Endodermal cell (in vitro differentiated cells): ENCODE data around the gene SPIRE2. TPM values are rescaled to one million over a fixed set of nuclear protein-coding genes. Genes with fewer than 3 reads are reported as not detected.
A peak's percentile ranks its signal among the peaks of the same experiment; 100 is the strongest.
"Not testable (repeated sequence)": the region's sequence is repeated elsewhere in the genome, so short reads cannot be mapped to it uniquely, and the experiment has no call there.

Experiments
- DNase-seq: peaks from one replicate; pipeline ENCODE4 v3.0.0-alpha.2; 2017
- H3K27ac ChIP-seq: 2 replicates; pipeline ENCODE4 v1.5.1; 2013; ENCODE audit warnings: mild to moderate bottlenecking, low read depth, low read length, moderate library complexity
- H3K27me3 ChIP-seq: 2 replicates; pipeline ENCODE4 v1.6.1; 2013; ENCODE audit warnings: mild to moderate bottlenecking, low read length, moderate library complexity; ENCODE audit not compliant: insufficient read depth, control insufficient read depth, poor library complexity, severe bottlenecking
- H3K36me3 ChIP-seq: 2 replicates; pipeline ENCODE4 v1.7.0; 2013; ENCODE audit warnings: mild to moderate bottlenecking, low read length, moderate library complexity; ENCODE audit not compliant: control insufficient read depth, insufficient read depth
- H3K4me1 ChIP-seq: one replicate; pipeline ENCODE4 v1.7.0; 2013; ENCODE audit warnings: low read length; ENCODE audit not compliant: control insufficient read depth, insufficient read depth
- H3K4me3 ChIP-seq: 2 replicates; pipeline ENCODE4 v1.5.1; 2013; ENCODE audit warnings: mild to moderate bottlenecking, low read length, moderate library complexity
- H3K9ac ChIP-seq: 2 replicates; pipeline ENCODE4 v1.6.1; 2013; ENCODE audit warnings: mild to moderate bottlenecking, low read length, moderate library complexity; ENCODE audit not compliant: poor library complexity, severe bottlenecking; ENCODE audit errors: extremely low read depth
- H3K9me3 ChIP-seq: 2 replicates; pipeline ENCODE4 v1.6.1; 2013; ENCODE audit warnings: mild to moderate bottlenecking, low read length, moderate library complexity; ENCODE audit not compliant: control insufficient read depth
- H3K27ac Mint-ChIP-seq: 2 replicates; pipeline ENCODE4 v1.8.0; 2020; ENCODE audit warnings: mixed read lengths
- H3K27me3 Mint-ChIP-seq: 2 replicates; pipeline ENCODE4 v1.8.0; 2021; ENCODE audit warnings: mild to moderate bottlenecking, mixed read lengths; ENCODE audit not compliant: insufficient read depth
- H3K36me3 Mint-ChIP-seq: 2 replicates; pipeline ENCODE4 v1.8.0; 2020; ENCODE audit warnings: low read depth, mixed read lengths
- H3K4me1 Mint-ChIP-seq: 2 replicates; pipeline ENCODE4 v1.8.0; 2020; ENCODE audit warnings: mixed read lengths
- H3K4me3 Mint-ChIP-seq: 2 replicates; pipeline ENCODE4 v1.8.0; 2020; ENCODE audit warnings: mild to moderate bottlenecking, moderate library complexity, mixed read lengths
- H3K9me3 Mint-ChIP-seq: 2 replicates; pipeline ENCODE4 v1.8.0; 2020; ENCODE audit warnings: mild to moderate bottlenecking, mixed read lengths
- CTCF ChIP-seq: fragments of 200-600 bp; sonication (generic); conservative IDR thresholded peaks from 2 replicates; pipeline ENCODE4 v1.5.0; 2021; ENCODE audit warnings: antibody characterized with exemption, mild to moderate bottlenecking
- WGBS, 2 experiments: methylation state at CpG; one replicate each; pipeline versions ENCODE4 v1.1.5 to v1.1.7; 2013; ENCODE audit warnings: missing lambda C conversion rate in 2 of 2, mixed read lengths in 1 of 2; ENCODE audit not compliant: insufficient coverage in 1 of 2, insufficient read length in 1 of 2; 5-methylcytosine and 5-hydroxymethylcytosine counted together
- total RNA-seq, 2 donors: library from RNA; stranded (reverse); fragmentation: NEBNext Ultra II Directional in 1 of 2; extraction: Animal tissue kit (Norgen Biotek cat#: 25700) in 1 of 2; gene quantifications; 2 replicates in 1 of 2; 3 replicates in 1 of 2; pipeline ENCODE4 v1.2.1, GENCODE V29; 2021

Gene SPIRE2
- total RNA-seq, 2 donors from 2014 or later: 12.8 to 12.9 TPM

DNA sequence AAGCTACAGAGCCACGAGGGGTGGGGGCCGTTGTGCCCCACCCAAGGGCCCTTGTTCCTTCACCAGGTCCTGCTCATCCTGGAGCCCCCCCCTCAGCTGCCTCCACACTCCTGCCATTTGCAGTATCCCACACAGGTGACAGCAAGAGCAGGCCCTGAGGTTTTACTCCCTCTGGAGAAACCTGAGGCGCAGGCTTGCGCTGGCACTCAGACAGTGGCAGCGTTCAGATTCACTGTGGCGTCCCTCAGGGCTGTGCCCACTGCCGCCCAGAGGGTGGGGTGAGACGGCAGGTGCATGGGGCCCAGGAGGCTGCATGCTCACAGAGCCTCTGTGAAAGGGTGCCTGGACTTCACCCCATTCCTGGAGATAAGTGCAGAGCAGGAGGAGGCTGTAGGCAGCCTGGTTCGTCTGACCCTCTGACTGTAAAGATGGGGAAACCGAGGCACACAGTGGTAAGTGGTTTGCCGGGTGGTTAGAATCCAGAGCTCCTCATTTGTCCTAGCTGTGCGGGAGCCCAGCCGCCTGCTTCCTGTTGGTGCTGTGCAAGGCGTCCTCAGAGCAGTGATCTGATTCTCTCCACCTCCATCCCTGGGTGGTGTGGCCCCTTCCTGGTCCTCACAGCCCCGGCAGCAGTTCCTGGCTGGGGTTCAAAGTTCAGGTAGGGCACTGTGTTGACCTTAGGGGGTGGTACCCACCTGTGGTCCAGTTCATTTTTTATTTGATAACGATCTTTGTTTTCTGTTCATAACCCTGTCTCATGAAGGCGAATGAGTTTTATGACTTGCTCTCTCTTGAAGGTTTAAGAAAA is 1.6 kb downstream of the SPIRE2 start:
- no peak for DNase-seq
- no peak for TF ChIP-seq CTCF
- Histone ChIP-seq H3K9me3 (no peaks in the 10 kb centered on the region), H3K27ac (no peak overlapping the region), H3K36me3 (no peaks in the 10 kb centered on the region), H3K27me3 (no peaks in the 10 kb centered on the region), H3K4me3 (peak overlapping the region; percentile 79), H3K9ac (no peak overlapping the region), H3K4me1 (no peaks in the 10 kb centered on the region)
- peaks cover 6% of the 10 kb centered on the region for H3K36me3 Mint-ChIP-seq
- no peak overlapping the region for H3K27ac Mint-ChIP-seq
- peaks cover 5% of the 10 kb centered on the region for H3K4me1 Mint-ChIP-seq
- peak overlapping the region; percentile 62 for H3K4me3 Mint-ChIP-seq
- H3K9me3 Mint-ChIP-seq: no peaks in the 10 kb centered on the region
- WGBS, 2 experiments: 90 to 92% methylated on average over 11 to 17 of the region's 17 CpGs
- peaks cover 5% of the 10 kb centered on the region for H3K27me3 Mint-ChIP-seq

DNA sequence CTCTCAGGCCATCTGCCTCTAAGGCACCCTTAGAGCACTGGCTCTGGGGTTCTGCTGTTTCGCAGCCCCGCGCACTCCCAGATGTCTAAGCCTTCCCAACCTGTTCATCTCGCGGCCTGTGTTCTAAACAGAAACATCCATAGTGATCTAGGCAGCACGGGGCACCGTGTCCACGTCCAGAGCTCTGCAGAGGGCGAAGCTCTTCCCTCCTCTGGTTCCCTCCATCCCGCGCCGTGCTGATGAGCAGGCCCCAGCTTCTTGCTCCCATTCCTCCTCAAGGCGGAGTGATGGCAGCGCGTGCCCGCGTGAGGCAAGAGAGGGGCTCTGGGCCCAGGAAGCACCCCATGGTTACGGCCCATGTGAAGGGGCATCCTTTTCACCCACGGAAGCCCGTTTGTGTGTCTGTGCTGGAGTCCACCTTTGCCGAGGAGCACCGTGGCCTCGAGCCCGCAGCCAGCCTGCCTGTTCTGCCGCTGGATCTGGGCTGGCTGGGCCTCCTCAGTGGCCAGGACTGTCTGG is 3.6 kb downstream of the SPIRE2 start:
- Mint-ChIP-seq H3K4me3 (no peak overlapping the region), H3K9me3 (no peaks in the 10 kb centered on the region), H3K36me3 (peaks cover 13% of the 10 kb centered on the region), H3K27me3 (peaks cover 7% of the 10 kb centered on the region), H3K27ac (no peak overlapping the region), H3K4me1 (peaks cover 5% of the 10 kb centered on the region)
- Histone ChIP-seq H3K36me3 (no peaks in the 10 kb centered on the region), H3K9ac (no peak overlapping the region), H3K4me1 (no peaks in the 10 kb centered on the region), H3K4me3 (no peak overlapping the region), H3K27ac (no peak overlapping the region), H3K27me3 (no peaks in the 10 kb centered on the region), H3K9me3 (no peaks in the 10 kb centered on the region)
- 93 to 96% methylated on average over 21 to 25 of the region's 25 CpGs for WGBS, 2 experiments
- DNase-seq: no peak
- no peak for TF ChIP-seq CTCF

DNA sequence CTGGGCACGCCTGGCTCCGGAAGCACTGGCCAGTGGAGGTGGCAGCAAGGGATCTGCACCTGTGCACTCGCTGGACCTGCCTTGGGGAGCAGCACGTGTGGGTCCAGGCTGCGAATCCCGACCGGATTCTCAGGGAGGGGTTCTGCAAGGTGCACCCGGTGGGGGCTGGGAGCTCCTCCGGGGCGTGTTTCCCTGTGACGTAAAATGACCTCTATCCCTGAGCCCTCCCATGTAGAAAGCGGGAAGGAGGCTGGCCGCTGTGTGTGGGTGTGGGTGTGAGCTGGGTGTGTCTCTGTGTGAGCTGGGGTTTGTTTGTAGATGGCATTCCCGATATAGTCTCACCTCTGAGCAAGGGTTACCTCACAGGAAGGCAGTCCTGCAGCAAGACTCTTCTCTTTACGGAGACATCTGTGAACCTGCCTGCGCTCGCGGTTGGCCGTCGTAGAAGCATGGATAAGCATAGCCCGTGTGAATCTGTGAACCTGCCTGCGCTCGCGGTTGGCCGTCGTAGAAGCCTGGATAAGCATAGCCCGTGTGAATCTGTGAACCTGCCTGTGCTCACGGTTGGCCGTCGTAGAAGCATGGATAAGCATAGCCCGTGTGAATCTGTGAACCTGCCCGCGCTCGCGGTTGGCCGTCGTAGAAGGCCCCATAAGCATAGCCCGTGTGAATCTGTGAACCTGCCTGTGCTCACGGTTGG is 5.5 kb downstream of the SPIRE2 start:
- not testable (repeated sequence) for H3K4me1 ChIP-seq, H3K27ac Mint-ChIP-seq, H3K4me3 Mint-ChIP-seq, H3K27me3 ChIP-seq, H3K9me3 Mint-ChIP-seq, H3K27me3 Mint-ChIP-seq, H3K27ac ChIP-seq, H3K9me3 ChIP-seq, H3K4me3 ChIP-seq, DNase-seq, H3K36me3 ChIP-seq, H3K4me1 Mint-ChIP-seq, H3K9ac ChIP-seq
- 96 to 99% methylated on average over 30 to 39 of the region's 39 CpGs for WGBS, 2 experiments
- peaks cover 13% of the 10 kb centered on the region for H3K36me3 Mint-ChIP-seq

DNA sequence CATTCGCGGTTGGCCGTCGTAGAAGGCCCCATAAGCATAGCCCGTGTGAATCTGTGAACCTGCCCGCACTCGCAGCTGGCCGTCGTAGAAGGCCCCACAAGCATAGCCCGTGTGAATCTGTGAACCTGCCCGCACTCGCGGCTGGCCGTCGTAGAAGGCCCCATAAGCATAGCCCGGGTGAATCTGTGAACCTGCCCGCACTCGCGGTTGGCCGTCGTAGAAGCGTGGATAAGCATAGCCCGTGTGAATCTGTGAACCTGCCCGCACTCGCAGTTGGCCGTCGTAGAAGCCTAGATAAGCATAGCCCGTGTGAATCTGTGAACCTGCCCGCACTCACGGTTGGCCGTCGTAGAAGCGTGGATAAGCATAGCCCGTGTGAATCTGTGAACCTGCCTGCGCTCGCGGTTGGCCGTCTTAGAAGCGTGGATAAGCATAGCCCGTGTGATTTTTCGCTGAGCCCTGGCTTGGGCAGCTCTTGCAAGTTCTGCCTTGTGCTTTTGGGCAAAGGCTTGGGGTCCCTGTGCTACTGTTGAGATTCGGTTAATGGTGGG is 6.6 kb downstream of the SPIRE2 start:
- not testable (repeated sequence) for H3K27ac Mint-ChIP-seq, H3K4me3 Mint-ChIP-seq, H3K4me1 Mint-ChIP-seq

GRCh38 chr16:89836484-89836883 is 8.2 kb downstream of the SPIRE2 start:
- H3K9me3 ChIP-seq, H3K4me1 ChIP-seq, H3K36me3 ChIP-seq, H3K4me1 Mint-ChIP-seq, H3K27me3 ChIP-seq, H3K27me3 Mint-ChIP-seq, H3K4me3 ChIP-seq, H3K9ac ChIP-seq, H3K27ac Mint-ChIP-seq, H3K9me3 Mint-ChIP-seq, DNase-seq, H3K27ac ChIP-seq, H3K4me3 Mint-ChIP-seq: not testable (repeated sequence)
- peaks cover 13% of the 10 kb centered on the region for H3K36me3 Mint-ChIP-seq
- 90 to 93% methylated on average over 13 to 15 of the region's 15 CpGs for WGBS, 2 experiments

More for the DNA sequence above, 6.6 kb downstream of the SPIRE2 start:
- H3K36me3 ChIP-seq, H3K27me3 ChIP-seq, H3K9me3 Mint-ChIP-seq, H3K9ac ChIP-seq, H3K9me3 ChIP-seq, H3K27me3 Mint-ChIP-seq, H3K27ac ChIP-seq, H3K4me3 ChIP-seq, H3K4me1 ChIP-seq, DNase-seq: not testable (repeated sequence)
- peaks cover 13% of the 10 kb centered on the region for H3K36me3 Mint-ChIP-seq
- WGBS, 2 experiments: 96 to 97% methylated on average over 38 to 42 of the region's 42 CpGs
